K562 (cell line): ENCODE data around the gene DEDD. TPM values are rescaled to one million over a fixed set of nuclear protein-coding genes. Genes with fewer than 3 reads are reported as not detected.

Experiments
- ATAC-seq: fragments of 200-7000 bp; cut with Tn5 transposase; 3 replicates; pipeline ENCODE4 v1.9.1; 2020; ENCODE audit warnings: moderate library complexity
- BruUV-seq: library from RNA; stranded (reverse); fragments of 400-500 nt; replicated peaks from 2 replicates; lab custom pipeline; 2021; lab: Mats Ljungman, UMichigan
- CTCF ChIA-PET: fragments of 300-600 bp; formaldehyde crosslinking; extraction: SDS; loops from one replicate; lab custom pipeline; 2021; ENCODE audit warnings: low intra/inter-chr PET ratio; lab: Yijun Ruan, JAX
- POLR2A ChIA-PET: fragments of 300-600, 350-650 bp; sonication (Branson Sonifier 250); formaldehyde crosslinking; extraction: SDS; loops from one replicate; lab custom pipeline; 2021; ENCODE audit warnings: antibody characterized with exemption, inconsistent platforms; lab: Yijun Ruan, JAX
- DNase-seq, 4 experiments: peaks; one replicate each; pipeline versions ENCODE4 v3.0.0 to v3.0.0-alpha.2; 2011 to 2018; ENCODE audit warnings: low spot score in 3 of 4, mixed read lengths in 3 of 4; ENCODE audit errors: extremely low read depth in 1 of 4
- FAIRE-seq: peaks from 2 replicates; lab custom pipeline; 2011; peaks lifted over from hg19 to GRCh38; lab: Jason Lieb, UNC
- H2AFZ ChIP-seq: 2 replicates; pipeline ENCODE4 v1.6.0; 2011; ENCODE audit warnings: low read depth, low read length, control low read depth, inconsistent platforms
- H3K27ac ChIP-seq: fragments of 200-600 bp; 3 replicates; pipeline ENCODE4 v1.8.0; 2011; ENCODE audit warnings: low read depth, mild to moderate bottlenecking, control low read depth, inconsistent platforms, low read length, moderate library complexity, mixed read lengths; ENCODE audit errors: extremely low read depth
- H3K27me3 ChIP-seq, 2 experiments: fragments of 300-600 bp in 1 of 2; 2 replicates in 1 of 2; 3 replicates in 1 of 2; pipeline versions ENCODE4 v1.6.0 to v1.8.0; 2011; ENCODE audit warnings: inconsistent platforms in 2 of 2, low read length in 2 of 2, mild to moderate bottlenecking in 1 of 2, mixed read lengths in 1 of 2, moderate library complexity in 1 of 2; ENCODE audit not compliant: control insufficient read depth in 2 of 2, insufficient read depth in 2 of 2
- H3K36me3 ChIP-seq: fragments of 300-600 bp; 3 replicates; pipeline ENCODE4 v1.8.0; 2011; ENCODE audit warnings: mild to moderate bottlenecking, low read length, inconsistent platforms; ENCODE audit not compliant: control insufficient read depth, insufficient read depth
- H3K4me1 ChIP-seq, 2 experiments: fragments of 200-600 bp in 1 of 2; replicated peaks in 1 of 2; 2 replicates in 1 of 2; 3 replicates in 1 of 2; pipeline versions ENCODE4 v1.5.1 to v1.8.0; 2011; ENCODE audit warnings: inconsistent platforms in 2 of 2, low read length in 2 of 2, mild to moderate bottlenecking in 1 of 2, mixed read lengths in 1 of 2, moderate library complexity in 1 of 2; ENCODE audit not compliant: control insufficient read depth in 2 of 2, insufficient read depth in 2 of 2
- H3K4me2 ChIP-seq: 2 replicates; pipeline ENCODE4 v1.6.1; 2011; ENCODE audit warnings: low read length, control low read depth, inconsistent platforms, mixed read lengths; ENCODE audit not compliant: insufficient read depth
- H3K4me3 ChIP-seq: fragments of 200-600 bp; sonication (generic), shearing (Covaris generic); 2 replicates; pipeline ENCODE4 v1.5.1; 2016; ENCODE audit warnings: control low read depth, inconsistent platforms
- H3K79me2 ChIP-seq: fragments of 200-600 bp; 3 replicates; pipeline ENCODE4 v1.8.0; 2011; ENCODE audit warnings: low read length, inconsistent platforms; ENCODE audit not compliant: control insufficient read depth, insufficient read depth
- H3K9ac ChIP-seq, 2 experiments: 2 replicates each; pipeline versions ENCODE4 v1.6.0 to v1.6.1; 2011; ENCODE audit warnings: low read depth in 2 of 2, low read length in 2 of 2, control low read depth in 1 of 2, inconsistent platforms in 1 of 2, mild to moderate bottlenecking in 1 of 2, mixed read lengths in 1 of 2; ENCODE audit not compliant: insufficient read depth in 1 of 2
- H3K9me1 ChIP-seq: one replicate; pipeline ENCODE4 v1.6.0; 2011; ENCODE audit warnings: inconsistent platforms, mild to moderate bottlenecking, low read length, moderate library complexity; ENCODE audit not compliant: control insufficient read depth, insufficient read depth
- H3K9me3 ChIP-seq: replicated peaks from 2 replicates; pipeline ENCODE4 v1.5.1; 2011; ENCODE audit warnings: low read depth, low read length, inconsistent platforms; ENCODE audit not compliant: control insufficient read depth, insufficient read depth
- H4K20me1 ChIP-seq: replicated peaks from 2 replicates; pipeline ENCODE4 v1.6.1; 2011; ENCODE audit warnings: low read length, inconsistent platforms, mixed read lengths; ENCODE audit not compliant: control insufficient read depth, insufficient read depth
- KLF1 ChIP-seq: fragments of 450-650 bp; IDR thresholded peaks from 2 replicates; pipeline ENCODE4 v1.6.1; 2016; ENCODE audit warnings: missing genetic modification characterization, missing compliant biosample characterization
- STAT5A ChIP-seq: IDR thresholded peaks from 2 replicates; pipeline ENCODE4 v1.6.1; 2012; ENCODE audit warnings: low read length, inconsistent platforms, borderline replicate concordance
- THRB ChIP-seq: fragments of 450-650 bp; formaldehyde crosslinking; conservative IDR thresholded peaks from 2 replicates; pipeline ENCODE4 v1.4.0; 2022; ENCODE audit warnings: mild to moderate bottlenecking, missing genetic modification characterization
- VEZF1 ChIP-seq: fragments of 200-800 bp; sonication (Bioruptor generic); IDR thresholded peaks from 2 replicates; pipeline ENCODE4 v1.6.1; 2017; ENCODE audit warnings: missing genetic modification characterization, missing compliant biosample characterization
- ZBTB33 ChIP-seq: sonication (generic); formaldehyde crosslinking; IDR thresholded peaks from 2 replicates; pipeline ENCODE4 v1.8.1; 2023; ENCODE audit warnings: mild to moderate bottlenecking, missing genetic modification reagents
- ZKSCAN3 ChIP-seq: fragments of 250-450 bp; sonication (Bioruptor Pico); IDR thresholded peaks from 2 replicates; pipeline ENCODE4 v1.4.0; 2020
- ZNF354B ChIP-seq: fragments of 250-450 bp; sonication (Bioruptor Pico); IDR thresholded peaks from 2 replicates; pipeline ENCODE4 v1.4.0; 2020
- WGBS: fragments of 100-300 bp; shearing (Covaris generic); methylation state at CpG from one replicate; pipeline ENCODE4 v1.1.6; 2016; ENCODE audit warnings: low coverage, mixed read lengths; ENCODE audit not compliant: insufficient coverage; ENCODE audit errors: missing lambda C conversion rate; 5-methylcytosine and 5-hydroxymethylcytosine counted together
- in situ Hi-C: fragments of 300-500 bp; cut with MboI; formaldehyde crosslinking; loops from 4 replicates; pipeline ENCODE4 v1.15.0; 2018; ENCODE audit warnings: inconsistent platforms, mixed read lengths
- intact Hi-C: fragments of 100-400 bp; cut with micrococcal nuclease; formaldehyde crosslinking; loops from 2 replicates; pipeline ENCODE4 v1.14.2; 2022
- polyA plus RNA-seq, 8 experiments: library from polyadenylated mRNA; depleted of rRNA in 4 of 8; stranded (reverse) in 5 of 8; unstranded in 3 of 8; fragments of >200 nt; fragmentation: Nextera tagmentation in 2 of 8; fragmentation: Illumina TruSeq in 1 of 8; extraction: Ambion mirVana in 2 of 8; extraction: Trizol in 1 of 8; gene quantifications; 2 replicates each; pipeline versions ENCODE4 v1.2.1 to v1.2.3, GENCODE V29; 2011 to 2014; ENCODE audit warnings: inconsistent platforms in 1 of 8, missing spikeins in 1 of 8
- total RNA-seq, 7 experiments: library from RNA; depleted of rRNA in 6 of 7; stranded (reverse); fragments of >200 nt in 6 of 7; fragmentation: Illumina TruSeq in 2 of 7; extraction: Trizol in 2 of 7; gene quantifications; 2 replicates each; pipeline versions ENCODE4 v1.2.1 to v1.2.3, GENCODE V29; 2011 to 2021; ENCODE audit warnings: low replicate concordance in 1 of 7

DEDD gene
- total and polyA plus RNA-seq, 9 of the 15 experiments (the other 6 are each of a cell fraction or from before 2014, with no cell fraction given): 11.6 to 41.0 (median 16.8) TPM

GRCh38 chr1:161095230-161095629, 37.2 kb downstream of the DEDD start (continued):
- TF ChIP-seq THRB (CRISPR knock-in tag) (peak; percentile 61; the same call in 1 of the 2 replicates), KLF1 (tag) (no peak), VEZF1 (no peak), STAT5A (no peak), ZKSCAN3 (CRISPR knock-in tag) (no peak)

- BruUV-seq: no TSS peak
- Histone ChIP-seq H3K27me3 (no peaks in the 10 kb centered on the region), H2AFZ (no peak overlapping the region), H3K4me3 (no peak overlapping the region), H3K9me3 (peaks cover 4% of the 10 kb centered on the region; the same call in 1 of the 2 replicates)
- WGBS: 81% methylated on average over 12 of the region's 14 CpGs
- ATAC-seq: no peak
- in situ Hi-C loops: loop anchor here (10.0 to 25.0 kb wide), 2 partner anchors 100 to 257 kb away; no protein-coding TSS in a partner anchor
- TF ChIP-seq ZBTB33 (CRISPR knock-in tag) (peak; percentile 65; the same call in 1 of the 2 replicates), ZNF354B (CRISPR knock-in tag) (no peak)
- TF ChIP-seq, all 486 proteins: peak for 1
- POLR2A ChIA-PET: interaction anchor here (0.9 kb wide), 1 partner anchor 9 kb away, joined by 3 read pairs; no protein-coding TSS in a partner anchor
- Histone ChIP-seq H3K9ac (no peak overlapping the region), H3K27ac (no peak overlapping the region), H3K36me3 (peaks cover 7% of the 10 kb centered on the region; the same call in 2 of the 3 replicates), H3K9me1 (no peaks in the 10 kb centered on the region), H4K20me1 (no peaks in the 10 kb centered on the region), H3K4me1 (peaks cover 0 to 9% of the 10 kb centered on the region in 2 experiments; a peak in 1 of 5 replicates), H3K79me2 (no peaks in the 10 kb centered on the region), H3K4me2 (no peak overlapping the region)
- CTCF ChIA-PET: no interaction called here
- intact Hi-C loops: no loop called here
- no peak for FAIRE-seq
- DNase-seq: no peak
Observed at GRCh38 chr1:161094481-161094880, 38.0 kb downstream of the DEDD start.
